ENCODE measurements around the gene CACNA1C.
"Not testable (repeated sequence)": the region's sequence is repeated elsewhere in the genome, so short reads cannot be mapped to it uniquely, and the experiment has no call there.

The CACNA1C gene

DNA sequence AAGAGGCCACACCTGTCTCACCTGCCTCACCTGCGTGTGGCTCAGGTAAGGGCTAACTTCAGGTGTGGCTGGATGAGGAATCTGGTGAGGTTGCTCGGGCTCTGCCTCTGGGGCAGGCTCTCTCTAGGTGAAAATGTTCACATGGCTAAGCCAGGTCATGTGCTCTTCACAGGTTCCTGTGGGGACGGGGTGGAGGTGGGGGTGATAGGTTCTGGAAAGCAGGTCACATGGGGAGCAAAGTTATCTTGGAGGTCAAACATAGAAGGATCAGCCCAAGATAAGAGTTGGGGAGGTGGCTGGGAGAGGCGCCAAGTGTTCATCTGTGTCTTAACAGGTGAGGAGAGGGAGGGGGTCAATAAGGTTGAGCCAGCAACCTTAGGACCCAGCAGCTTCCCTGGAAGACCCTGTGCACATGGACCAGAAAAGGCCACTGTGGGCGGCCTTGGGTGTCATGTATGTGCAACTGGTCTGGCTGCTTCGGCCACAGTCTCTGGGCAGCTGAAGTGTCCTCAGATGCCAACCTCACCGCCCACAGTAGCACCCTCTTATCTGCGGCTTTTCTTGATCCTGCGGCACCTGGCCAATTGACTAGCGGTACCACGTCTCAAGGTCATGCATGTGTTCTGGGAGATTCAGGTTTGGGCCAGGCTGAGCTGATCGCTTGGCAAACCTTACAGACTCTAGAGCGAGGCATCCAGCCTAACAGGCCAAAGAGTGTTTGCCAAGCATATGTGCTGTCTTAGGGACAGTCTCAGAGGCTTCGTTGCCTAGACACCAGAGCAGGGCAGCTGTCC lies 60.5 kb downstream of the CACNA1C start:
- DNase-seq, result no peak

DNA sequence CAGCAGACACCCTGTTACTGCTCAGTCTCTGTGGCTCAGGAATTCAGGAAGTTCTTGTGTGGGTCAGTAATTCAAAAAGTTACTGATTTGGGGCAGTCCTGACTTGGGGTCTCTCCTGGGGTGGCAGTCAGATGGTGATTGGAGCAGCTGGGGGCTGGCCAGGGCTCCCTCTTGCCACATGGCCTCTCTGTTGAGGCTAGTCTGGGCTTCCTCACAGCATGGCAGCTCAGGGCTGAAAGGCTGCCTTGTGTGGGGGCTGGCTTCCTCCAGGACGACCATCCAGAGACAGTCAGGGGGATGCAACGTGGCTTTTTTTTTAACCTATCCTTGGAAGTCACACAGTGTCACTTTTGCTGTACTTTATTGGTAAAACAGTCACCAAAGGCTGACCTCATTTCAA lies 61.3 kb downstream of the CACNA1C start:
- no peak for DNase-seq

DNA sequence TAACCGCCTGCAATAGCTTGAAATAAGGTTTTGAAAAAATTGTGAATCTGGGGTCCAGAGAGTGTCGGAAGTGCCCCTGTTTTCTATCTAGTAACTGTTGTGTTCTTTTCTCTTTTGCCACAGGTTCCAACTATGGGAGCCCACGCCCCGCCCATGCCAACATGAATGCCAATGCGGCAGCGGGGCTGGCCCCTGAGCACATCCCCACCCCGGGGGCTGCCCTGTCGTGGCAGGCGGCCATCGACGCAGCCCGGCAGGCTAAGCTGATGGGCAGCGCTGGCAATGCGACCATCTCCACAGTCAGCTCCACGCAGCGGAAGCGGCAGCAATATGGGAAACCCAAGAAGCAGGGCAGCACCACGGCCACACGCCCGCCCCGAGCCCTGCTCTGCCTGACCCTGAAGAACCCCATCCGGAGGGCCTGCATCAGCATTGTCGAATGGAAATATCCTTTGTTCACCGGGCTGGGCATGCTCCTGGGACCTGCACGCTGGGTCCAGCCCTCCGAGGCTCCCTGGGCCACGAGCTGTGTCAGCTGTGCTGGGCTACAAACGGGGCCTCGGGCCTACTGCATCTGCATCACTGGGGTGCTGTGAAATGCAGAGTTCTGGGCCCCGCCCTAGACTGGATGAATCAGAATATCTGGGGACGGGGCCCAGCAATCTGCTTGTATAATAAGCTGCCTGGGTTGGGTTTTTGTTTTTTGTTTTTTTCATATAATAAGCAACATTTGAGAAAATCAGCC lies 62.5 kb downstream of the CACNA1C start:
- DNase-seq, result no peak

DNA sequence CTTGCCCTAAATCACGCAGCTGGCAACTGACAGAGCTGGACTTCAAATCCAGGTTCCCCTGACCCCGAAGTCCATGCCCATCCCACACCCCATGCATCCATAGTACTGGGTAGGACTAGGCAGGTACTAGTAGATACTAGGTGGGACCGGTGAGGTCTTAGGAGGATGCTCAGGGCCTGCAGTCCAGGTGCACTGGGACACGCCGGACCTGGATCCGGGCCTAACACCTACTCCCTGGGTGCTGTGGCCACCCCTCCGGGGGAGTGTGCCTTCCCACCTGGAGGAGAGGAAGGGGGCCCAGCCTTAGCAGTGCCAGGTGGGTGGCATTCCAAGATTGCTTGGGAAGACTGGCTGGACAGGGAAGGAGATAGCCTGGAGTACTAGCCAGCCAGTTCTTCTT lies 64.8 kb downstream of the CACNA1C start:
- DNase-seq, result no peak

DNA sequence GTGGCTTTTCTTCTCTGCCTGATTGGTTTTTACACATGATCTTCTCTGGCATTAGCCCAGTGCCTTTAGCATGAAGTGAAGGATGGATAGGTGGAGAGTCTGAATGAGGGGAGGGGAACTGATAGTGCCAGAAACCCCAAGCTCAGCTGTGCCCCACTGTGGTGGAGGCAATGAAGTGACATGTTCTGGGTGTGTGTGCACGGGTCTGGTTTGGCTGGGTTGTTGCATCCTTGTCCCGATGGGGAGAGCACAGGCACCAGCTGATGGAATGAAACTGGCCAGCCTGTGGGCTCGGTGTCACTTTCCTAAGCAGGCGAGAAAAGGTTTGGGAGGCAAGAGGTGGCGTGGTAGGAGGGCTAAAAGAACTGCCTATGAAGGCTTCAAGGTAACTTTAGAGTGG lies 65.3 kb downstream of the CACNA1C start:
- DNase-seq, result no peak

DNA sequence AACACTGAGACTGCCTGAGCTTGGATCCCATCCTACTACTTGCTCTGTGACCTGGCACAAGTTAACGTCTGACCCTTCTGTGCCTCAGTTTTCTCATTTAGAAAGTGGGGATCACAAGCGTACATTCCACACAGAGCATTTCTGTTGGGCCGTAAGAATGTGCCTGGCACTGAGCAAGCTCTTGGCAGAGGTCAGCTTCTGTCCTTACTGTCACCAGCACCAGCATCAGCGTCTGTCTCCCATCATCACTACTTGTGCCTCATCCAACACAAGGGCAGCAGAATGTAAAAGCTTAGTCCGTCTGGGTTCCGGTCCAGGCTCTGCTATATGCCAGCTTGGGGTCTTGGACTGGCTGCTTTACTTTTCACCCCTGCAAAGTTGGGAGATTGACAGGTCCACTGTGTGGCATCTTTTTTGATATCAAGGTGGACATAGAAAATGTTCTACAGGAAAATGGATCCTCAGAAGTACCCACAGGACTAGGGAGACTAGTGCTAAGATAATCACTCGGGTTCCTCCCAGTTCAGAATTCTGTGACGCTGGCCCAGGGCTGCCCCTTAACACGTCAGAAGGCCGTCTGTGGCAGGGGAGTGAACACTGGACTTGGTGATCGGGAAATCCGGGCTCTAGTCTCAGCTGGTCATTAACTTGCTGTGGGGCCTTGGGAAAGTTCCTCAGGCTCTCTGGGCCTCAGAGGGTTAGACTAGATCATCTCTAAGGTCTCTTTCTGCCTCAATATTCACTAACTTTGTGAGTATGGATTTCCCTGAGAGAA lies 65.9 kb downstream of the CACNA1C start:
- no peak for DNase-seq

DNA sequence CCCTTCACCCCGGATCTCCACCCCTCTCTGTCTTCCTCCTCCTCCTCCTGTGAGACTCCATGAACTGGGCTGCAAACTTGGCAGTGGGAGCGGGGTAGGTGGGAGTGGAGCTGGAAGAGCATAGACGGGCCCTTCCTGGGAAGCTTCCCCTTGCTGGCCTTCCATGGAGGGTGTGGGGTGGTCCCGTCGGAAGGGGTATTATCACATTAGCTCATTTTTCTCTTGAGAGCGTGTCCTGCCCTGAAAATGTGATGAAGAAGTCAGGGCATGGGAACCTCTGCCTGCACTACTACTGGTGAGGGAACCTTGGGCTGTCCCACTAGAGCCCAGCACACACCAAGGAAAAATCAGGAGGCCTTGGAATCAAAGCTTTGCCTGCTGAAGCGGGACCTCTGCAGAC lies 66.5 kb downstream of the CACNA1C start:
- no peak for DNase-seq

DNA sequence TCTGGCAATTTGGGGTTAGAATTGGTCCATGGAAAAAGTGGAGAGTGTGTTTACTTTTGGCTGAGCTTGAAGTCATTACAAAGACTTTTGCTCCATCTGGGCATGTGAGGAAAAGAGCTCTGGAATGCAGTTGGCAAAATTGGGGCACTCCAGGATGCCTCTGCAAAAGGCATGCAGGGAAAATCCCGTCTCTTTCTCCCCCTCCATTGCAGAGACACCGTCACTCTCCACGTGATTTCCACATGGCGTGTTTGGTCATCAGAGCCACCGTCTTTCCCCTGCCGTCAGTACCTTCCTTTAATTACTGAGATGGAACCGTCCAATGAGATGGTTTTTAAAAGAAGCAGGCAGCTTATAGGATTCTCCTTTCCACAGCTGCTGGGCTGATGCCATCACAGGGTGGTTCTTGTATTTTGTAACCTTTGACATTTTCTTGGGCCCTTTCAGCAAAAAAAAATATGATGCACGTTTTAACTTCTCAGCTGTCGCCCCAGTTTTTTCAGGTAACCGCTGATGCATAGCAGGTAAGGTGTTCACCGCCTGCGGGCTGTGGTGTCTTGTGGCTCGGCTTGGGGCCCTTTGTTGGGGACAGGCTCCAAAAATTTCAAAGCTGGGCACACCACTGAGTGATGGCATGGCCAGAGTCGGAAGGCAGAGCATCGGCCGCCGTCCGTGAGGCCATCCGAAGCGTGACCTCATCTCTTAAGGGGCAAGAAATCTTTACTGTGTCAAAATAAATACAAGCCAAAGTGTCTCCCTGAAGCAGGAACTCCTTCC lies 68.4 kb downstream of the CACNA1C start:
- DNase-seq, result no peak

DNA sequence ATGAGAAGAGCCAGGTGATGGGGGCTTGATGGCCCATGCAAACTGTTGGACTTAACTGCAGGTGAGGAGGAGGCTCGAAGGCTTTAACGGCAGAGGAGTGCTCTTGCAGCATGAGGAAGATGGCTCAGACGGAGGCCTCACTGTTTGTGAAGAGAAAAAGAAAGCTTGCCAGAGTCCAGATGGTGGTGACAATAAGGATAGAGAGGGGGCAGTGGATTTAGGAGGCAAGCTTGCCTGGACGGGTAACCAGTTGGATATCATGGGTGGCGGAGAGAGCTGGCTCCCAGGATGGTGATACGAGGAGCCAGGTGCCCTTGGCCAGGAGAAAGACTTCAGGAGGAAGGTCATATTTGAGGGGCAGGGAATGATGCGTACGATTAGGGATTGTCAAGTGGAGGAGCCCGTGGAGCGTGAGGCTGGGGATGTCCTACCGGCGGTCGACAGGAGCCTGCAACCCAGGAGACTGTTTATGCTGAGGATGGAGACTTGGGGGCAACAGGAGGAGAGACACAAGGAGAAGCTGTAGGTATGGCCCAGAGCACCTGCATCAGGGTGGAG lies 71.8 kb downstream of the CACNA1C start:
- DNase-seq, result no peak

DNA sequence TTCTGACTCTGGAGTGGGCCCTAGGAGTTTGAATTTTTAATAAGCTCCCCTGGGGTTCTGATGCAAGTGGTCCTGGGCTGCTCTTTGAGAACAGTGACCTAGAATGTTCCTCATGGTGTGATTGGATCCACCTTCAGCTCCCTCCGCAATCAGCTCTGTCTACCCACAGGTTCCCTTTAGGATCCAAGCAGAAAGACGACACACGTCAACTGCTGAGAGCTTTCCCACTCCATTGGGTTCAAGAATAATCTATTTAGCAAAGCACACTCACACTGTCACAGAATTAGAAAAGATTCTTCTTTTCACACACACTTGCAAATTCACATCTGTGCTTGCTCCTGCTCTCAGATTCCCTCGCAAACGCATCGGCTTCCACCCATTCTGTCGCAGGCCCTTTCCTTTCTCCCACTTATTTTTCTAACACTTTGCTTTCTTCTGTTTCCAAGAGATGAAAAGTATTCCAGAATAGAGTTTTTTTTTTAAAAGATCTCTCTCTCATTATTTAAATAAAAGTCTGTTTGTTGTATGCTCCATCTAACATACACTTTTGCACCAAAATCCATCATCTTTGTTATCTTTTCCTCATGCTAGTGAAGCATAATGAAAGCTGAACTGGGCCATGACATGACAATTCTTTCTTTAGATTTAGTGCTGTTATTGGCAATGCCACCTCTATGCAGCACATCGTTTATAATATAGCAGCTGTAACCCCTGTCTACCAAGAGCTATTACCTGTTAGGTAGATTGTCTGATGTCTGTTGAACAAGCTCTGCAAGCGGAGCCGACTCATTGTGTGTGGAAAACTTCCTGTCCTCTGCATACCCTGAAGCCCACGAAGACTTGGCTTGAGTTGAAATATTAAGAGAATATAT lies 73.1 kb downstream of the CACNA1C start:
- no peak for DNase-seq

DNA sequence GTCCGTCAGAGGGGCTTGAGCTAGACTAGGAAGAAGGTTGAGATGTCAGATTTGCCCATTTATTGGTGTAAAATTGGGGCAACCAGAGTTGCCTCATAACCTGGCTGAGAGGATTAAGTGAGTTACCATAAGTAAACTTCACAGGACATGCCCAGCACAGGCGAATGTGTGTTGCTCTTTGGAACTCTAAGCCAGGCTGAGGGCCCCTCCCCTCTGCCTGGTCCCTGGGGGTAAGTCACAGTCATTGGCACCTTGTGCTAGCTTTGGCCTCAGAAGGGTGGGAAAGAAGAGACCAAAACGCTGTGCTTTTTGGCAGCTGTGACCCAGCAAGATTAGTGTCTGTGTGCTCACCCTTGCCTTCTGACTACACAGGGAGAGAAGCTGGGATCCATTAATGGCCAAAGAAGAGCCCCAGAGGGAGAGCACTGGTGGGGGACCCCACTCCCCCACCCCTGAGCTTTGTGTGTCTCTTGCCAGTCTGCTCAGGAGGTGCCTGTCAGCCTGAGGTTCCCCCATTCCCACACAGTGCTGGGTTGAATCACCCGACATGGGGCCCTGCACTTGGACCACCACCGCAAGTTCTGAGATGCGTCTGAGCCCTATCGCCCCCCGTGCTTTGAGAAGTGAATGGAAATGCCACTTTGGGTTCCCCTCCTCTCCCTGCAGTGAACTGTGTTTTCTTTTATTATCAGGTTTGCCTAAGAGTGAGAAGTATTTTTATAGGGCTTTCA lies 74.1 kb downstream of the CACNA1C start:
- DNase-seq, result no peak

DNA sequence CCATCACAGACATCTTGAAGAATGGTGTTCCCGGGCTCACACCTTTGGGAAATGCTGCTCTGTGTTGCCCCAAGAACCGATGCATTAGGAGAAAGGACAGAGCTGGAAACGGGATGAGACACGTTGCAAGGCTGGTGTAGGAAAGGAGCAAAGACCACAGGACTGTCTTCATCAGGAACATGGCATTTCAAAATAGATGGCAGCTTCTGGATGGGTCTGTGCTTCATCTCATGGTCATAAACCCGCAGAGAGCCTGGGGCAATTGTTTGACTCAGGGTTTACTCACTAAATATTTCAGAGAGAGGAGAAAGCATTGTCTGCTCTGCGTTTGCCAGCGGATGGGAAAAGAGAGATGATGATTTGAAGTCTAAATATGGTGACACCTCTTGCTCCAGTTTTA lies 76.3 kb downstream of the CACNA1C start:
- DNase-seq, result no peak

DNA sequence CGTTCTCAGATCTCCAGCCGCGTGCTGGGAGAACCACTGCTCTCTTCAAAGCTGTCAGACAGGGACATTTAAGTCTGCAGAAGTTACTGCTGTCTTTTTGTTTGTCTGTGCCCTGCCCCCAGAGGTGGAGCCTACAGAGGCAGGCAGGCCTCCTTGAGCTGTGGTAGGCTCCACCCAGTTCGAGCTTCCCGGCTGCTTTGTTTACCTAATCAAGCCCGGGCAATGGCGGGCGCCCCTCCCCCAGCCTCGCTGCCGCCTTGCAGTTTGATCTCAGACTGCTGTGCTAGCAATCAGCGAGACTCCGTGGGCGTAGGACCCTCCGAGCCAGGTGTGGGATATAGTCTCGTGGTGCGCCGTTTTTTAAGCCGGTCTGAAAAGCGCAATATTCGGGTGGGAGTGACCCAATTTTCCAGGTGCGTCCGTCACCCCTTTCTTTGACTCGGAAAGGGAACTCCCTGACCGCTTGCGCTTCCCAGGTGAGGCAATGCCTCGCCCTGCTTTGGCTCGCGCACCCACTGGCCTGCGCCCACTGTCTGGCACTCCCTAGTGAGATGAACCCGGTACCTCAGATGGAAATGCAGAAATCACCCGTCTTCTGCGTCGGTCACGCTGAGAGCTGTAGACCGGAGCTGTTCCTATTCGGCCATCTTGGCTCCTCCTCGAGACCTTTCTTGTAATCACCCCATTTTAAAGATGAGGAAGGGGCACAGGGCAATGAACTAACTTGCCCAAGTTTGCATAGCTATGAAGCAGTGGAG lies 83.1 kb downstream of the CACNA1C start:
- DNase-seq, result not testable (repeated sequence)

DNA sequence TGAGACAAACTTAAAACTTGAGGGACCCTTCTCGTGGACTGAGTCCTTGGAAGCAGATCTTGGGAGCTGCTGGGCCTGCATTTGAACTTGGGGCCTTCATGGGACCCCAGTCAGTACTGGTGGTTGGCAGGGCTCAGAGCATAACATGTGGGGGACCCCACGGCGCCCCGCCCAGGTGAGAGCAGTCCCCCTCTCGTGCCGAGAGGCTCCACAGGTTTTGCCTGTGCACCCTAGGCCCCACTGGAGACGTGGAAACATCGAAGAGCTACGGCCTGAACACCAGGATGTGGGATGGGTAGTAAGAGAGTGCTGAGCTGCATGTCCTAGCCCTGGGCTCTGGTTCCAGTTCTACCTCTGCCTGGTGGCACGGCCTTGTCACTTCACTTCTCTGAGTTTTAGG lies 84.1 kb downstream of the CACNA1C start:
- no peak for DNase-seq

DNA sequence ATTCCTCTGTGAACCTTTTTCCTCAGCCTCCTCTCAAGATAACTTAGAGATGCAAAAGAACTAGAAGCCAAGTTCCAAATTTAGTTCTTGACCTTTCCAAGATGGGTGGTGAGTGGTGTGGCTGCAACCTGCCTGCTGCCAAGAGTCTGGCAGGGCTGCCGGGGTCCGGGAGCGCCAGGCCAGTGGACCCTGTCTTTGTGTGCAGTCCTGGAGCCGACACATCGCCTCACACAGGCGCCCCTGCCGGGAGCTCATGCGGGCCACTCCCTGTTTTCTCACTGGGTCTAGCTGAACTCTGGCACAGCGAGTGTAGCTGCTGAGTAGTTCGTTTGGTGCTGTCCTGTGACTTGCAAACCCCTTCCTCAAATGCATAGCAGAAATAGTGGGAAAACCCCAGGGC lies 84.9 kb downstream of the CACNA1C start:
- no peak for DNase-seq

DNA sequence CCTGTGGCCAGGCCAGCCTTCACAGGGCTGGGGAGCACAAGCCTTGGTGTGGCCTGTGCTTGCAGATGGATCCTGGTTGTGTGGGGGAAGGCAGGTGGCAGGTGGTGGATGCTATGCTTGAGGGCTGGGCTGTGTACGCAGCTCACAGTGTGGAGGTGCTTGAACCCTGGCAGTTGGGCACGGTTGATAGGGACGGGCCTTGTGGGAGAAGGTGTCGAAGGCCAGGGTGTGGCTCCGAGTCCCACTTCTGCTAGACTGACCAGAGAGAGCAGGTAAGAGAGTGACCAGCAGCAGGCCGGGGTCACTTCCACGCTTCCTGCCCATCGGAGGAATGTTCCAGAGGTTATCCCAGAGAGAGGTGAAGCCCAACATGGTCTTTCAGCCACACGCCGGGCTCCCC lies 85.5 kb downstream of the CACNA1C start:
- no peak for DNase-seq

DNA sequence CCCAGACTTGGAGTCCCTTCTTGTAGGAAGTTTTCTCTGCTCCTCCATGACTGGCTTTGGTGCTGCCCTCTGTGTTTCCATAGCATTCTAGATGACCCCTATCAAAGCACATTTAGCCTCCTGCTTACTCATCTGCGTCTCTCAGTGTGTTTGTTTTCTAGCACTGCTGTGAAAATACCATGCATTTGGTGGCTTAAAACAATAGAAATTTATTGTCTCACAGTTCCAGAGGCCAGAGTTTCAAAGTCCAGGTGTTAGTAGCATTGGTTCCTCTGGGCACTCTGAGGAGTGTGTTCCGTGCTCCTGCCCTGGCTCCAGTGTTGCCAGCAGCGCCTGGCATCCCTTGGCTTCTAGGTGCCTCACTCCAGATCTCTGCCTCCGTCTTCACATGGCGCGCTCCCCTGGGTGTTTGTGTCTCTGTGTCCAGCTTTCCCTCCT lies 86.1 kb downstream of the CACNA1C start:
- no peak for DNase-seq

DNA sequence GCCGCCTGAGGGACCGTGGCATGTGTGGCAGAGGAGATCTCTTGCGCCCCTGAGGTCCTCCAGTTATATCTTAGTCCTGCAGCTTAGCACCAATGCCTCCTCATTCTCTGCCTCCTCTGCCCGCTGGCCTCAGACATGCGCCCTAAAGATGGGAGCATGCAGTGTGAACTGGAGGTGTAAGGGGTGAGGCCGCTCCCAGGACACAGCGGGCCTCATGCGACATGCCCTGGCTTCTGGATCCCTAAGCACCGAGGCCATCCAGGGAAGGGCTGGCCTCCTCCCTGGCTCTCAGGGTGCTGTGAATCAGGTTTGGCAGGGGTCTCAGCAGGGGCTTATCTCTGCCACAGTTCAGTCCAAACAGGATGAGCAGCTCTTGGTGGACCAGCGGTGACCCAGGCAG lies 86.9 kb downstream of the CACNA1C start:
- DNase-seq, result no peak

DNA sequence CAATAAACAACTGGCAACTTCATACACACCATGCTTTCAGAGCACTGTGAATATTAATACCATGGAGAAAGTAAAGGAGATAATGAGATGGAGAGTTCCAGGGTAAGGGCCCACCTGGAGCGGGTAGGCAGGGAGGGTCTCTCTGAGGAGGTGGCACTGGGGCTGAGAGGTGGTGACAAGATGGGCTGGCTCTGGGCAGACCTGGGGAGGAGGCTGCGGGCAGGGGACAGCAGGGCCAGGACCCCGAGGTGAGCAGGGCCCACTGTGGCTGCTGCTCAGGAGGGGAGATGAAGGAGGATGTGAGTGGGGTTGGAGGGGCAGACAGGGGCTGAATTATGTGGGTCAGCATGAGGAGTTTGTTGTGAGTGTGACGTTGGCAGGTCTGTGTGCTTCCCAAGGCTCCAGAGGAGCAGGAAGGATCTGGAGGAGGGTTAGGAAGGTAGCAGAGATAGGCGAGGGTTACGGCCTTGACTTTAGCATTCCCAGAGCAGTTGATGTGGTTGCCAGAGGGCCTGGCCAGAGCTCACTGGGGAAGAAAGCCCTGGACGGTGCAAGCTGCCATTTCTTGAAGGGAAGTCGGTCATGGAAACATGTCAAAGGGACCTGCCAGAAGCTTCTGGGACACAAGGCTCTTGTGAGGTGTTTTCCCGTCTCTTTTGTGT lies 88.2 kb downstream of the CACNA1C start:
- no peak for DNase-seq
